SK-N-SH treated with all-trans-retinoic acid at 6 μM for 48 hours (cell line): Measurements from ENCODE around the gene MYH6.

ENCODE experiments used
- CREB5 ChIP-seq: fragments of 250-450 bp; sonication (Bioruptor Pico); IDR thresholded peaks from 2 replicates; pipeline ENCODE4 v1.5.1; 2020; ENCODE audit warnings: low read depth, mild to moderate bottlenecking, moderate library complexity
- CSDC2 ChIP-seq: fragments of 250-450 bp; sonication (Bioruptor Pico); IDR thresholded peaks from 2 replicates; pipeline ENCODE4 v1.5.0; 2020; ENCODE audit warnings: mild to moderate bottlenecking, moderate library complexity
- ESRRG ChIP-seq: fragments of 250-450 bp; sonication (Bioruptor Pico); IDR thresholded peaks from 2 replicates; pipeline ENCODE4 v1.6.1; 2021; ENCODE audit warnings: mild to moderate bottlenecking
- ISL1 ChIP-seq: fragments of 250-450 bp; sonication (Bioruptor Pico); IDR thresholded peaks from 2 replicates; pipeline ENCODE4 v2.1.2; 2022; ENCODE audit warnings: mild to moderate bottlenecking, moderate library complexity
- OSR1 ChIP-seq: fragments of 250-450 bp; sonication (Bioruptor Pico); IDR thresholded peaks from 2 replicates; pipeline ENCODE4 v1.8.0; 2022; ENCODE audit warnings: moderate library complexity, mild to moderate bottlenecking, inconsistent platforms
- PATZ1 ChIP-seq: fragments of 250-450 bp; sonication (Bioruptor Pico); IDR thresholded peaks from 2 replicates; pipeline ENCODE4 v1.8.0; 2020; ENCODE audit warnings: mild to moderate bottlenecking, moderate library complexity, borderline replicate concordance
- PPARA ChIP-seq: fragments of 250-450 bp; sonication (Bioruptor Pico); IDR thresholded peaks from 2 replicates; pipeline ENCODE4 v1.5.0; 2020; ENCODE audit warnings: mild to moderate bottlenecking, borderline replicate concordance
- RARB ChIP-seq: fragments of 250-450 bp; sonication (Bioruptor Pico); IDR thresholded peaks from 2 replicates; pipeline ENCODE4 v1.8.0; 2021; ENCODE audit warnings: mild to moderate bottlenecking, moderate library complexity
- SNAI2 ChIP-seq: fragments of 250-450 bp; sonication (Bioruptor Pico); IDR thresholded peaks from 2 replicates; pipeline ENCODE4 v1.5.0; 2020; ENCODE audit warnings: mild to moderate bottlenecking, moderate library complexity
- TCF4 ChIP-seq: fragments of 250-450 bp; sonication (Bioruptor Pico); IDR thresholded peaks from 2 replicates; pipeline ENCODE4 v1.8.0; 2021; ENCODE audit warnings: mild to moderate bottlenecking, moderate library complexity, borderline replicate concordance
- ZFP30 ChIP-seq: fragments of 450-650 bp; formaldehyde crosslinking; IDR thresholded peaks from 2 replicates; pipeline ENCODE4 v1.5.0; 2022; ENCODE audit warnings: mild to moderate bottlenecking, moderate library complexity
- ZNF565 ChIP-seq: fragments of 450-650 bp; formaldehyde crosslinking; conservative IDR thresholded peaks from 2 replicates; pipeline ENCODE4 v1.5.0; 2020; ENCODE audit warnings: low read depth, mild to moderate bottlenecking, moderate library complexity

GRCh38 chr14:23405096-23405495, 3.0 kb downstream of the MYH6 start:
- TF ChIP-seq OSR1 (no peak), RARB (CRISPR knock-in tag) (no peak), PATZ1 (CRISPR knock-in tag) (no peak), PPARA (CRISPR knock-in tag) (no peak), ZNF565 (CRISPR knock-in tag) (no peak), SNAI2 (CRISPR knock-in tag) (no peak), ZFP30 (no peak), ISL1 (no peak), CSDC2 (CRISPR knock-in tag) (no peak), CREB5 (CRISPR knock-in tag) (no peak), TCF4 (CRISPR knock-in tag) (no peak), ESRRG (CRISPR knock-in tag) (no peak)
